OCI-LY3 (cell line): ENCODE measurements around the gene EFNB3.

Experiments
- H2AFZ ChIP-seq: fragments of 200-600, 300-600 bp; shearing (Covaris generic); 2 replicates; pipeline ENCODE4 v1.6.0; 2014; ENCODE audit warnings: antibody characterized with exemption, low read depth, low read length
- H3K27ac ChIP-seq: fragments of 200-600, 300-600 bp; sonication (generic); 2 replicates; pipeline ENCODE4 v1.5.1; 2014; ENCODE audit warnings: mild to moderate bottlenecking, low read length, moderate library complexity, mixed read lengths
- H3K27me3 ChIP-seq: fragments of 200-600, 300-600 bp; sonication (generic); 2 replicates; pipeline ENCODE4 v1.6.1; 2014; ENCODE audit warnings: low read depth, low read length, mixed read lengths
- H3K36me3 ChIP-seq: fragments of 200-600, 300-600 bp; sonication (generic); replicated peaks from 2 replicates; pipeline ENCODE3; 2014; ENCODE audit warnings: low read depth, low read length, mixed read lengths
- H3K4me1 ChIP-seq: fragments of 300-600, 200-600 bp; sonication (generic); 2 replicates; pipeline ENCODE4 v1.6.1; 2014; ENCODE audit warnings: low read length, mixed read lengths
- H3K4me2 ChIP-seq: fragments of 200-600, 300-600 bp; sonication (generic); 2 replicates; pipeline ENCODE4 v1.6.1; 2014; ENCODE audit warnings: low read length, mixed read lengths
- H3K4me3 ChIP-seq: fragments of 300-600, 200-600 bp; sonication (generic); 2 replicates; pipeline ENCODE4 v1.5.1; 2014; ENCODE audit warnings: antibody characterized with exemption, mild to moderate bottlenecking, low read length, moderate library complexity
- H3K79me2 ChIP-seq: fragments of 300-600, 200-600 bp; shearing (Covaris generic); 2 replicates; pipeline ENCODE4 v1.6.1; 2014; ENCODE audit warnings: mild to moderate bottlenecking, low read length, mixed read lengths
- H3K9ac ChIP-seq: fragments of 300-600, 200-600 bp; shearing (Covaris generic); 2 replicates; pipeline ENCODE4 v1.6.0; 2014; ENCODE audit warnings: mild to moderate bottlenecking, low read length, moderate library complexity
- H3K9me3 ChIP-seq: fragments of 200-600, 300-600 bp; shearing (Covaris generic); 2 replicates; pipeline ENCODE4 v1.6.1; 2014; ENCODE audit warnings: low read length, mixed read lengths; ENCODE audit not compliant: insufficient read depth
- H4K20me1 ChIP-seq: fragments of 200-600, 300-600 bp; sonication (generic); 2 replicates; pipeline ENCODE4 v1.6.1; 2016; ENCODE audit warnings: low read length, mixed read lengths; ENCODE audit not compliant: insufficient read depth
- CTCF ChIP-seq: fragments of 200-600, 300-600 bp; sonication (generic); IDR thresholded peaks from 2 replicates; pipeline ENCODE4 v1.5.1; 2014; ENCODE audit warnings: antibody characterized with exemption, low read length, low read depth
- EZH2phosphoT487 ChIP-seq: fragments of 200-600 bp; shearing (Covaris generic); IDR thresholded peaks from 2 replicates; pipeline ENCODE4 v1.6.1; 2018; ENCODE audit warnings: antibody characterized with exemption, mixed run types, low read depth

The EFNB3 gene

GRCh38 chr17:7754656-7755055, 49.7 kb downstream of the EFNB3 start:
- Histone ChIP-seq H3K4me2 (no peak overlapping the region), H2AFZ (no peak overlapping the region), H3K9me3 (no peaks in the 10 kb centered on the region), H3K4me1 (no peaks in the 10 kb centered on the region), H4K20me1 (no peaks in the 10 kb centered on the region), H3K27ac (no peak overlapping the region), H3K79me2 (no peaks in the 10 kb centered on the region), H3K9ac (no peak overlapping the region), H3K27me3 (no peaks in the 10 kb centered on the region), H3K4me3 (no peak overlapping the region), H3K36me3 (no peaks in the 10 kb centered on the region)
- TF ChIP-seq CTCF (no peak), EZH2phosphoT487 (no peak)

- Histone ChIP-seq H3K36me3 (no peaks in the 10 kb centered on the region), H2AFZ (no peak overlapping the region), H3K4me2 (no peak overlapping the region), H3K27ac (no peak overlapping the region), H3K9me3 (no peaks in the 10 kb centered on the region), H4K20me1 (no peaks in the 10 kb centered on the region), H3K4me1 (no peaks in the 10 kb centered on the region), H3K79me2 (no peaks in the 10 kb centered on the region), H3K27me3 (no peaks in the 10 kb centered on the region), H3K4me3 (no peak overlapping the region), H3K9ac (no peak overlapping the region)
- TF ChIP-seq EZH2phosphoT487 (no peak), CTCF (no peak)
Measured at GRCh38 chr17:7755095-7755890, 50.3 kb downstream of the EFNB3 start.

- no peak overlapping the region for H3K27ac ChIP-seq
- no peaks in the 10 kb centered on the region for H3K4me1 ChIP-seq
- H3K4me2 ChIP-seq: no peak overlapping the region
- no peak for TF ChIP-seq CTCF
- no peak for TF ChIP-seq EZH2phosphoT487
- H3K9ac ChIP-seq: no peak overlapping the region
- no peak overlapping the region for H3K4me3 ChIP-seq
- no peaks in the 10 kb centered on the region for H3K36me3 ChIP-seq
- H4K20me1 ChIP-seq: no peaks in the 10 kb centered on the region
- H3K79me2 ChIP-seq: no peaks in the 10 kb centered on the region
- no peaks in the 10 kb centered on the region for H3K9me3 ChIP-seq
- no peaks in the 10 kb centered on the region for H3K27me3 ChIP-seq
- H2AFZ ChIP-seq: no peak overlapping the region
Measured at GRCh38 chr17:7756968-7757367, 52.0 kb downstream of the EFNB3 start.
